Measurements from ENCODE around the gene PCDHB16.

PCDHB16 gene

GRCh38 chr5:141234109-141234667, 52.0 kb downstream of the PCDHB16 start:
- H3K14ac ChIP-seq (ENCODE audit: low read length): no peak overlapping the region

More at GRCh38 chr5:141234109-141234667, 52.0 kb downstream of the PCDHB16 start:
- no peak overlapping the region for H3K23ac ChIP-seq (ENCODE audit: low read depth, low read length, poor library complexity)
- H3K18ac ChIP-seq (ENCODE audit: low read length): no peak overlapping the region
- no peak overlapping the region for H3K9ac ChIP-seq (ENCODE audit: low read depth, low read length, poor library complexity)
- no peak overlapping the region for H3K27ac ChIP-seq (replicated peaks; ENCODE audit: low read length)
- H2AFZ ChIP-seq (ENCODE audit: low read length): no peak overlapping the region
- no peak overlapping the region for H3K4me2 ChIP-seq (ENCODE audit: insufficient read depth, low read length, poor library complexity, severe bottlenecking)
- H4K91ac ChIP-seq (ENCODE audit: low read depth, low read length, poor library complexity): no peak overlapping the region
- no peak overlapping the region for H3K4ac ChIP-seq (ENCODE audit: low read length)
- WGBS, 2 donors (ENCODE audit: extremely low coverage in 2 of 2, insufficient read length in 2 of 2, insufficient replicate concordance in 1 of 2): no CpG with 5 or more reads among the region's 15 CpGs
- H3K79me1 ChIP-seq (ENCODE audit: low read depth, low read length): peaks cover 3% of the 10 kb centered on the region
- H2BK5ac ChIP-seq (ENCODE audit: low read length): no peak overlapping the region
- H2BK15ac ChIP-seq (ENCODE audit: low read length): no peak overlapping the region
- H3K9me3 ChIP-seq (replicated peaks in 1 of 2; ENCODE audit: control insufficient read depth in 2 of 2, insufficient read depth in 1 of 2, low read depth in 1 of 2, low read length in 2 of 2): peaks cover 7 to 29% of the 10 kb centered on the region in 2 donors
- H2BK12ac ChIP-seq (ENCODE audit: low read length): no peak overlapping the region
- no peaks in the 10 kb centered on the region for H3K27me3 ChIP-seq (ENCODE audit: control insufficient read depth in 3 of 3, insufficient read depth in 3 of 3, low read depth in 1 of 3, low read length in 3 of 3)
- no peak for DNase-seq (ENCODE audit: low spot score)
- H4K8ac ChIP-seq (ENCODE audit: low read depth, low read length): no peak overlapping the region
- H2AK5ac ChIP-seq (ENCODE audit: low read depth, low read length): no peak overlapping the region
- H3K4me3 ChIP-seq (ENCODE audit: low read length in 2 of 2): no peak overlapping the region
- no peak overlapping the region for H2BK120ac ChIP-seq (ENCODE audit: low read depth, low read length)
- no peaks in the 10 kb centered on the region for H3K4me1 ChIP-seq (ENCODE audit: control insufficient read depth in 2 of 2, insufficient read depth in 1 of 2, low read depth in 1 of 2, low read length in 2 of 2)
- no peaks in the 10 kb centered on the region for H3K36me3 ChIP-seq (replicated peaks in 1 of 2; ENCODE audit: control insufficient read depth in 2 of 2, insufficient read depth in 2 of 2, low read length in 2 of 2)

Measured in neuronal stem cell (in vitro differentiated cells).